Right cardiac atrium (tissue), 5 donors: ENCODE results near the gene VEGFD. TPM values are rescaled to one million over a fixed set of nuclear protein-coding genes. Genes with fewer than 3 reads are reported as not detected.
"Not testable (repeated sequence)": the region's sequence is repeated elsewhere in the genome, so short reads cannot be mapped to it uniquely, and the experiment has no call there.

ENCODE experiments used
- ATAC-seq, 2 donors: fragments of 200-7000 bp; cut with Tn5 transposase; one replicate each; pipeline versions ENCODE4 v1.8.0 to v1.9.1; 2020; ENCODE audit warnings: moderate library complexity in 2 of 2, mild to moderate bottlenecking in 1 of 2
- DNase-seq, 3 donors: peaks; one replicate each; pipeline ENCODE4 v3.0.0-alpha.2; 2020
- H3K27ac ChIP-seq: one replicate; pipeline ENCODE4 v1.5.1; 2013; ENCODE audit warnings: mild to moderate bottlenecking, low read length, control low read depth, moderate library complexity
- H3K27me3 ChIP-seq: one replicate; pipeline ENCODE4 v1.6.1; 2013; ENCODE audit not compliant: control insufficient read depth, insufficient read depth
- H3K4me1 ChIP-seq: one replicate; pipeline ENCODE4 v1.6.1; 2013; ENCODE audit warnings: low read length; ENCODE audit not compliant: control insufficient read depth, insufficient read depth
- H3K4me3 ChIP-seq: one replicate; pipeline ENCODE4 v1.5.1; 2013; ENCODE audit warnings: low read length, control low read depth
- H3K9me3 ChIP-seq: one replicate; pipeline ENCODE4 v1.6.1; 2013; ENCODE audit warnings: low read length; ENCODE audit not compliant: control insufficient read depth
- WGBS: extraction: QIAGEN DNeasy Blood & Tissue Kit; methylation state at CpG from one replicate; pipeline ENCODE4 v1.1.7; 2013; 5-methylcytosine and 5-hydroxymethylcytosine counted together
- intact Hi-C, 4 donors: fragments of 100-400 bp; cut with DNase I; formaldehyde crosslinking; loops; one replicate each; pipeline versions ENCODE4 v1.11.0 to v1.14.0; 2022 to 2023
- polyA plus RNA-seq: library from polyadenylated mRNA; stranded (reverse); fragments of 200-250 nt; gene quantifications from one replicate; pipeline ENCODE4 v1.2.3, GENCODE V29; 2013
- total RNA-seq, 4 donors: library from RNA; stranded (reverse); fragmentation: NEBNext Ultra II Directional; extraction: Animal tissue kit (Norgen Biotek cat#: 25700); gene quantifications; one replicate each; pipeline ENCODE4 v1.2.1, GENCODE V29; 2021
- donor health status: healthy with polysubstance abuse.
- donor health status: DM: no; HTN: yes; CAD: no.
- donor health status: DM: no; HTN: no; CAD: no.
- donor health status: DM: no; HTN: yes; CAD: no; lungs with severe emphysema.
- donor health status: DM: yes; HTN: yes; CAD: no.

VEGFD gene
- total and polyA plus RNA-seq, 5 donors, result 0.93 to 1.9 (median 1.1) TPM

DNA sequence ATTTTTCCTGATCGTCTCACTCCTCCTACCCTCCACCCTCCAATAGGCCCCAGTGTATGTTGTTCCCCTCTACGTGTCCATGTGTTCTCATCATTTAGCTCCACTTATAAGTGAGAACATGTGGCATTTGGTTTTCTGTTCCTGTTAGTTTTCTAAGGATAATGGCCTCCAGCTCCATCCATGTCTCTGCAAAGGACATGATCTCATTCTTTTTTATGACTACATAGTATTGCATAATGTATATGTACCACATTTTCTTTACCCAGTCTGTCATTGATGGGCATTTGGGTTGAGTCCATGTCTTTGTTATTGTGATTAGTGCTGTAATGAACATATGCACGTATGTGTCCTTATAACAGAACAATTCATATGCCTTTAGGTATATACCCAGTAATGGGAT is 78.3 kb downstream of the VEGFD start:
- H3K9me3 ChIP-seq, intact Hi-C loops, H3K27ac ChIP-seq, ATAC-seq, H3K4me3 ChIP-seq, H3K4me1 ChIP-seq, H3K27me3 ChIP-seq, DNase-seq: not testable (repeated sequence)
- WGBS, result 71% methylated on average over 3 of the region's 3 CpGs

DNA sequence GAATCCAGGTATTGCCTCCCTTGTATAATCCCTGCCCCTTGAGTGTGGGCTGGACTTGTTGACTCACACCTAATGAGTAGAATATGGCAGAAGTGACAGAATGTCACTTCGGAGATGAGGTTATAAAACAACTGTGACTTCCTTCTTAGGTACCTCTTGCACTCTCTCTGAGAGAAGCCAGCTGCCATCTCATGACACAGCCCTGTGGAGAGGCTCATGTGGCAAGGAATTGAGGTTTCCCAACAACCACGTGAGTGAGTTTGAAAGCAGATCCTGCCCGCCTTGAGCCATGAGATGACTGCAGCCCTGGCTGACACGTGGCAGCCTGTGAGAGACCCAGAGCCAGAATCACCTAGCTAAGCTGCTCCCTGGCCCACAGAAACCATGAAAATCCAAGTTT is 82.3 kb downstream of the VEGFD start:
- H3K4me3 ChIP-seq, result no peak overlapping the region
- peak; percentile 64 to 67 for ATAC-seq
- H3K27ac ChIP-seq, result peak overlapping the region; percentile 3
- WGBS, result 42% methylated on average over 4 of the region's 4 CpGs
- intact Hi-C loops, result no loop called here
- no peaks in the 10 kb centered on the region for H3K9me3 ChIP-seq
- no peaks in the 10 kb centered on the region for H3K27me3 ChIP-seq
- H3K4me1 ChIP-seq, result peaks cover 2% of the 10 kb centered on the region
- peak; percentile 40 to 63 (median 44) for DNase-seq

- Histone ChIP-seq H3K9me3 (no peaks in the 10 kb centered on the region), H3K4me1 (peaks cover 2% of the 10 kb centered on the region), H3K27ac (no peak overlapping the region), H3K4me3 (no peak overlapping the region), H3K27me3 (no peaks in the 10 kb centered on the region)
- WGBS, result 59% methylated on average over 4 of the region's 4 CpGs
- ATAC-seq (no peak), DNase-seq (no peak)
- intact Hi-C loops, result no loop called here
Measured at GRCh38 chrX:15299941-15300851, 84.0 kb downstream of the VEGFD start.

DNA sequence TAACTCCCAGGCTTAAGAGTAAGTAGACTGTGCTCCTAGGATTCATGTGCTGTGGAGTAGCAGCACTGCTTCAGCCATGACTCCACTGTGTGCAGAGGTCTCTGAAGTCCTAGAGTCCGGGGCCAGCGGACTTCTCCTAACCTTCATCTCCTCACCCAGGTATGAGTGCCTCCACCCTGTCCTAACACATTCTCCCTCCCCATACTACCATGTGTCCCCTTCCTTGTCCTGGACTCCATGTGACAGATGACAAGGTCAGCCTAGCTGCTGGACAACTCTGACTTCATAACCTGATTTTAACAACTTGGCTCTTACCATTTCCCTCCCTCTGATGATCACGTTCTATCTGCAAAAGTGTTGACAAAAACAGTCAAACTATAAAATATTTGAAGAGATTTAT is 85.4 kb downstream of the VEGFD start:
- DNase-seq (no peak), ATAC-seq (peak; percentile 53 to 70)
- peaks cover 2% of the 10 kb centered on the region for H3K4me1 ChIP-seq
- no peaks in the 10 kb centered on the region for H3K9me3 ChIP-seq
- no peak overlapping the region for H3K4me3 ChIP-seq
- 68% methylated on average over 3 of the region's 3 CpGs for WGBS
- peak overlapping the region; percentile 70 for H3K27ac ChIP-seq
- intact Hi-C loops, result no loop called here
- H3K27me3 ChIP-seq, result no peaks in the 10 kb centered on the region

GRCh38 chrX:15298201-15298600 is 86.0 kb downstream of the VEGFD start:
- WGBS, result 41% methylated on average over 2 of the region's 2 CpGs
- peak overlapping the region; percentile 70 for H3K27ac ChIP-seq
- H3K27me3 ChIP-seq, result no peaks in the 10 kb centered on the region
- DNase-seq (no peak), ATAC-seq (peak; percentile 48 to 69)
- peaks cover 2% of the 10 kb centered on the region for H3K4me1 ChIP-seq
- no peak overlapping the region for H3K4me3 ChIP-seq
- intact Hi-C loops, result no loop called here
- H3K9me3 ChIP-seq, result no peaks in the 10 kb centered on the region

Other genes starting within 250 kb of the VEGFD start
- 1 to 10 TPM in 2 of 4 donors, under 1 TPM in 2; 0.89 to 2.0 (median 1.3) TPM for gene ASB9, start 114.3 kb downstream of the VEGFD start, total RNA-seq
- 0.91 TPM for gene ASB9, start 114.3 kb downstream of the VEGFD start, polyA plus RNA-seq
- 10 to 100 TPM; 45.0 to 92.4 (median 76.9) TPM for gene ASB11, start 68.8 kb downstream of the VEGFD start, total RNA-seq
- 34.2 TPM for gene ASB11, start 68.8 kb downstream of the VEGFD start, polyA plus RNA-seq
- 1 to 10 TPM; 3.2 to 6.0 (median 4.9) TPM for gene PIGA, start 48.9 kb downstream of the VEGFD start, total RNA-seq
- gene PIGA, start 48.9 kb downstream of the VEGFD start, polyA plus RNA-seq, result 6.3 TPM
- 10 to 100 TPM; 13.4 to 18.7 (median 14.7) TPM for gene PIR, start 108.9 kb upstream of the VEGFD start, total RNA-seq
- 15.9 TPM for gene PIR, start 108.9 kb upstream of the VEGFD start, polyA plus RNA-seq
- gene BMX, start 116.4 kb upstream of the VEGFD start, total RNA-seq, result 10 to 100 TPM in 2 of 4 donors, 1 to 10 TPM in 2; 5.9 to 16.3 (median 9.5) TPM
- gene BMX, start 116.4 kb upstream of the VEGFD start, polyA plus RNA-seq, result 4.7 TPM
- 10 to 100 TPM in 1 of 4 donors, 1 to 10 TPM in 3; 4.5 to 10.7 (median 5.7) TPM for gene ACE2, start 216.5 kb upstream of the VEGFD start, total RNA-seq
- gene ACE2, start 216.5 kb upstream of the VEGFD start, polyA plus RNA-seq, result 3.6 TPM